ENCODE measurements around the gene MANEAL. TPM values are rescaled to one million over a fixed set of nuclear protein-coding genes. Genes with fewer than 3 reads are reported as not detected.

MANEAL gene
- total RNA-seq, 2 donors from 2014 or later = 1.2 to 1.6 TPM

Other genes starting within 250 kb of the MANEAL start
- 10 to 100 TPM in 1 of 2 donors, 1 to 10 TPM in 1; 9.9 to 10.2 TPM for gene SNIP1, start 239.6 kb upstream of the MANEAL start, total RNA-seq
- 1 to 10 TPM; 6.2 to 6.3 TPM for gene DNALI1, start 236.9 kb upstream of the MANEAL start, total RNA-seq
- 10 to 100 TPM; 21.1 to 34.0 TPM for gene GNL2, start 197.9 kb upstream of the MANEAL start, total RNA-seq
- gene RSPO1, start 159.0 kb upstream of the MANEAL start, total RNA-seq = 1 to 10 TPM in 1 of 2 donors, under 1 TPM in 1; 0.68 to 1.4 TPM
- under 1 TPM; 0.24 to 0.88 TPM for gene CDCA8, start 101.3 kb upstream of the MANEAL start, total RNA-seq
- gene EPHA10, start 28.7 kb upstream of the MANEAL start, total RNA-seq = under 1 TPM; 0.16 to 0.21 TPM
- 10 to 100 TPM; 50.0 to 58.8 TPM for gene C1orf122, start 13.9 kb downstream of the MANEAL start, total RNA-seq
- 1 to 10 TPM; 5.6 to 9.7 TPM for gene YRDC, start 14.4 kb downstream of the MANEAL start, total RNA-seq
- gene MTF1, start 65.7 kb downstream of the MANEAL start, total RNA-seq = 10 to 100 TPM; 14.9 to 15.5 TPM
- 10 to 100 TPM; 13.4 to 19.7 TPM for gene INPP5B, start 153.2 kb downstream of the MANEAL start, total RNA-seq
- gene SF3A3, start 196.2 kb downstream of the MANEAL start, total RNA-seq = 10 to 100 TPM; 27.7 to 36.1 TPM
- gene FHL3, start 211.7 kb downstream of the MANEAL start, total RNA-seq = 10 to 100 TPM in 1 of 2 donors, 1 to 10 TPM in 1; 9.9 to 18.6 TPM
- gene UTP11, start 218.9 kb downstream of the MANEAL start, total RNA-seq = 10 to 100 TPM; 24.7 to 37.8 TPM

Data from left cardiac atrium (tissue), 2 donors.